Fibroblast of mammary gland (primary cell): ENCODE data around the gene AP1M2.
"Not testable (repeated sequence)": the region's sequence is repeated elsewhere in the genome, so short reads cannot be mapped to it uniquely, and the experiment has no call there.

Experiments used
- DNase-seq: peaks from one replicate; pipeline ENCODE4 v3.0.0-alpha.2; 2010; ENCODE audit warnings: low read depth
- H3K4me3 ChIP-seq: 2 replicates; pipeline ENCODE4 v1.5.1; 2011; ENCODE audit warnings: low read depth, mild to moderate bottlenecking, low read length, moderate library complexity; ENCODE audit not compliant: control insufficient read depth
- TF ChIP-seq, protein P1 (sequence below): conservative IDR thresholded peaks from 2 replicates; pipeline ENCODE4 v1.5.1; 2011; ENCODE audit warnings: low read depth, low read length, inconsistent platforms; ENCODE audit not compliant: control insufficient read depth, insufficient read depth

Gene AP1M2

DNA sequence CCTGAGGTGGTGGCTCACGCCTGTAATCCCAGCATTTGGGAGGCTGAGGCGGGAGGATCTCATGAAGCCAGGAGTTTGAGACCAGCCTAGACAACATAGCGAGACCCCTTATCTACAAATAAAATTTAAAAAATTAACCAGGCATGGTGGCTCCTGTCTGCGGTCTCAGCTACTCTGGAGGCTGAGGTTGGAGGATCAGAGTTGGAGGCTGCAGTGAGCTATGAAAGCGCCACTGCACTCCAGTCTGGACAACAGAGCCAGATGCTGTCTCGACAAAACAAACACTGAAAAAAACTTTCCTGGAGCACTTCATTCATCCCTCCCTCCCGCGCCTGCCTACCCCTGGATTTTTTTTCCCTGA lies 44.1 kb downstream of the AP1M2 start:
- no peak overlapping the region for H3K4me3 ChIP-seq
- TF ChIP-seq, protein P1, sequence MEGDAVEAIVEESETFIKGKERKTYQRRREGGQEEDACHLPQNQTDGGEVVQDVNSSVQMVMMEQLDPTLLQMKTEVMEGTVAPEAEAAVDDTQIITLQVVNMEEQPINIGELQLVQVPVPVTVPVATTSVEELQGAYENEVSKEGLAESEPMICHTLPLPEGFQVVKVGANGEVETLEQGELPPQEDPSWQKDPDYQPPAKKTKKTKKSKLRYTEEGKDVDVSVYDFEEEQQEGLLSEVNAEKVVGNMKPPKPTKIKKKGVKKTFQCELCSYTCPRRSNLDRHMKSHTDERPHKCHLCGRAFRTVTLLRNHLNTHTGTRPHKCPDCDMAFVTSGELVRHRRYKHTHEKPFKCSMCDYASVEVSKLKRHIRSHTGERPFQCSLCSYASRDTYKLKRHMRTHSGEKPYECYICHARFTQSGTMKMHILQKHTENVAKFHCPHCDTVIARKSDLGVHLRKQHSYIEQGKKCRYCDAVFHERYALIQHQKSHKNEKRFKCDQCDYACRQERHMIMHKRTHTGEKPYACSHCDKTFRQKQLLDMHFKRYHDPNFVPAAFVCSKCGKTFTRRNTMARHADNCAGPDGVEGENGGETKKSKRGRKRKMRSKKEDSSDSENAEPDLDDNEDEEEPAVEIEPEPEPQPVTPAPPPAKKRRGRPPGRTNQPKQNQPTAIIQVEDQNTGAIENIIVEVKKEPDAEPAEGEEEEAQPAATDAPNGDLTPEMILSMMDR = no peak
- no peak for DNase-seq

DNA sequence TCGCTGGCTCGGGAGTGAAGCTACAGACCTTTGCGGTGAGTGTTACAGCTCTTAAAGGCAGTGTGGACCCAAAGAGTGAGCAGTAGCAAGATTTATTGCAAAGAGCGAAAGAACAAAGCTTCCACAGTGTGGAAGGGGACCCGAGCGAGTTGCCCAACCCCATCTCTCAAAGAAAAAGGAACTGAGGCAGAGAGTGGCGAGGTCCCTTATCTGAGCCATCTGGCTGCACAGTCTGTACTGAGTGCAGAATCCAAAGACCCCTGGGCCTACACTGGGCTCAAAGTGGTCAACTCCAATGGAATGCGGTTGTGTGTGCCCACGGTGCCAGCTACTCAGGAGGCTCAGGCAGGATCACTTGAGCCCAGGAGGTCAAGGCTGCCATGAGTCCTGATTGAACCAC lies 48.1 kb downstream of the AP1M2 start:
- not testable (repeated sequence) for H3K4me3 ChIP-seq, DNase-seq

DNA sequence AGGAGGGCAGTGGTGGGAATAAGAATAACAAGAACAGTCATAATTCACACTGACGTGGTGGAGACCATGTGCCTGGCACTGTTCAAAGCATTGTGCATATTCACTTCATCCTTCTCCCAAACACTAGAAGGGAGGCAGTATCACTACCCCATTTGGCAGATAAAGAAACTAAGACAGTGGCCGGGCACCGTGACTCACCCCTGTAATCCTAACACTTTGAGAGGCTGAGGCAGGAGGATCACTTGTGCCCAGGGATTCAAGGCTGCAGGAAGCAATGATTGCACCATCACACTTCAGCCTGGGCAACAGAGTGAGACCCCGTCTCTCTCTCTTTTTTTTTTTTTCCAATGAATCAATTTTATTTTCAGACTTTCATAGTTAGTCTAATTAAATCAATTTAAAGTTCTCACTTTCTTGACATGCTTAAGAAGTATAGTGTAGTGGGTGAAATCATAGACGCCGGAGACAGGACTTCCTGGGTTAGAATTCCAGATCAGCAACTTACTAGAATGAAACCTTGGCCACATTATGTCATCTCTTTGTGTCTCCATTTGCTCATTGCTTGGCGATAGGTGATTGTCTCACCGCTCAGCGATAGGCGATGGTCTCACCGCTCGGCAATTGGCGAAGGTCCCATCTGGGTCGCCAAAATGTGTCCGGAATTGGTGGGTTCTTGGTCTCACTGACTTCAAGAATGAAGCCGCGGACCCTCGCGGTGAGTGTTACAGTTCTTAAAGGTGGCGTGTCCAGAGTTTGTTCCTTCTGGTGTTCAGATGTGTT lies 48.7 kb downstream of the AP1M2 start:
- TF ChIP-seq, protein P1 = no peak
- DNase-seq = no peak
- no peak overlapping the region for H3K4me3 ChIP-seq

DNA sequence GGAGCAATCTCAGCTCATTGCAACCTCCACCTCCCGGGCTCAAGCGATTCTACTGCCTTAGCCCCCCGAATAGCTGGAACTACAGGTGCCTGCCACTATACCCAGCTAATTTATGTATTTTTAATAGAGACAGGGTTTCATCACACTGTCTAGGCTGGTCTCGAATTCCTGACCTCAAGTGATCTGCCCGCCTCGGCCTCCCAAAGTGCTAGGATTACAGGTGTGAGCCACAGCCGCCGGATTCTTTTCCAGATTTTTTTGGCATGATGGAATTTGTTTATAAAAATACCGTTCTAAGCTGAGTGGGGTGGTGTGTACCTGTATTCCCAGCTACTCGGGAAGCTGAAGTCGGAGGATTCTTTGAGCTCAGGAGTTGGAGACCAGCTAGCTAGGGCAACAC lies 49.4 kb downstream of the AP1M2 start:
- DNase-seq = no peak
- no peak overlapping the region for H3K4me3 ChIP-seq
- TF ChIP-seq, protein P1 = no peak

DNA sequence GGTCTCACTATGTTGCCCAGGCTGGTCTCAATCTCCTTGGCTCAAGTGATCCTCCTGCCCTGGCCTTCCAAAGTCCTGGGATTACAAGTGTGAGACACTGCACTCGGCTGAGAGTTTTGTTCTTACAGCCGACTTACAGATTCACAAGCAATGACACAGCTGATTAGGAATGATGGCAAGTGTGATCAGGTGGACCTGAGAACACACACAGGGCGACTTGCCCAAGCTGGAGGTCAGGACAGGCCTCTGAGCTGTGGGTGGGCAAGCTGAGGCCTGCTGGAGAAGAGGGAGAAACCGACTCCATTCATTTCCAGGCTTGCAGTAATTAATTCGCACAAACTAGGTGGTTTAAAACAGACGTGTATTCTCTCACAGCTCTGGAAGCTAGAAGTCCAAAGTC lies 51.5 kb downstream of the AP1M2 start:
- no peak for DNase-seq
- no peak overlapping the region for H3K4me3 ChIP-seq
- TF ChIP-seq, protein P1 = no peak

DNA sequence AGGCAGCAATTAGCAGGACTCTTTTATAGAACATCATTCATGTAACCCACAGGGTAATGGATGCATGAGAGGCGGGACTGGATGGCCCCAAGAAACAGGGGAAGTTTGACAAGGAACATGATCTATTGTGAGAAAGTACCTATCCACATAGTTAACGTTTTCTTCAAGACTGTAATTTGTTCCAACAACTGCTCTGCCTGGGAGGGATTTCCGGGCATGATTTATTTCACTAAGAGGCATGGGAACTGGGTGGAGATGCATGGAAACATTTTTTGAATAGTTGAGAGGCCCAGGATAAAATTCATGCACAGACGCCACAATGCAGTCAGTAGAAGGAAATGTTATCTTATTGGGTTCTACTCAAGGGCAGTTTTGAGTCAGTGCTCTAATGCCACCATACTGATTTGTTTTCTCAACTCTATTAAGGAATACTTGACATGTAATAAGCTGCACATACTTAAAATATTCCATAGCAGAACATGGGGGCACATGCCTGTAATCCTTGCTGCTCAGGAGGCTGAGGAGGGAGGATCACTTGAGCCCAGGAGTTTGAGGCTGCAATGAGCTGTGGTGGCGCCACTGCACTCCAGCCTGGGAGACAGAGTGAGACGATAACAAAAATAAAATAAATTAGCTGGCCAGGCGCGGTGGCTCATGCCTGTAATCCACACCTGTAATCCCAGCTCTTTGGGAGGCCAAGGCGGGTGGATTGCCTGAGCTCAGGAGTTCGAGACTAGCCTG lies 53.3 kb downstream of the AP1M2 start:
- DNase-seq = peak; percentile 43
- TF ChIP-seq, protein P1 = no peak

DNA sequence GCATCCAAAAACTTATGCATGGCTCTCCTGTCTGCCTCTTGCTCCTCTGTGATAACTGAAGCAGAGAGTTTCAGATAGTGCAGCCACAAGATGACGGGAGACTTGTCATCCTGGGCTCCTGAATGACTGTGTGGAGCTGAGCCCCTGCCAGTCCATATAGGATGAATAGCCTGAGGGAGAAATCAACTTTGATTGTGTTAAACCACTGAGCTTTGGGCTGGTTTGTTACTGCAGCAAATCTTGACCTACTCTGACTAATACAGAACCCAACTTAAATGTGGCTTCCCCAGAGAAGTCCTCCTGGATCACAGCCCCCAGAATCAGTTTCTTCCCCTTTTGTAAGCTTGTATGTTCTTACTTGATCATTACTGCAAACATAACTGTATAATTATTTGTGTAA lies 54.7 kb downstream of the AP1M2 start:
- H3K4me3 ChIP-seq = no peak overlapping the region
- DNase-seq = no peak
- TF ChIP-seq, protein P1 = no peak

More for the DNA sequence above, 53.3 kb downstream of the AP1M2 start:
- H3K4me3 ChIP-seq = no peak overlapping the region

DNA sequence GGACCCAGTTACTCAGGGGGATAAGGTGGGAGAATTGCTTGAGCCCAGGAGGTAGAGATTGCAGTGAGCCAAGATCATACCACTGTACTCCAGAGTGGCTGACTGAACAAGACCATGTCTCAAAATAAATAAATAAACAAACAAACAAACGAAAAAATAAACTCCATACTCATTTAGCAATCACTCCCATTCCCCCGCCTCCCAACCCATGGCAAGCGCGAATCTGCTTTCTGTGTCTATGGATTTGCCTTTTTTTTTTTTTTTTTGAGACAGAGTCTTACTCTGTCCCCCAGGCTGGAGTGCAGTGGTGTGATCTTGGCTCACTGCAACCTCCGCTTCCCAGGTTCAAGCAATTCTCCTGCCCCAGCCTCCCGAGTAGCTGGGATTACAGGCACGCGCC lies 60.2 kb downstream of the AP1M2 start:
- not testable (repeated sequence) for DNase-seq

More for the DNA sequence above, 60.2 kb downstream of the AP1M2 start:
- not testable (repeated sequence) for H3K4me3 ChIP-seq
